ENCODE data around the gene REM2.

- TF ChIP-seq, protein P1, sequence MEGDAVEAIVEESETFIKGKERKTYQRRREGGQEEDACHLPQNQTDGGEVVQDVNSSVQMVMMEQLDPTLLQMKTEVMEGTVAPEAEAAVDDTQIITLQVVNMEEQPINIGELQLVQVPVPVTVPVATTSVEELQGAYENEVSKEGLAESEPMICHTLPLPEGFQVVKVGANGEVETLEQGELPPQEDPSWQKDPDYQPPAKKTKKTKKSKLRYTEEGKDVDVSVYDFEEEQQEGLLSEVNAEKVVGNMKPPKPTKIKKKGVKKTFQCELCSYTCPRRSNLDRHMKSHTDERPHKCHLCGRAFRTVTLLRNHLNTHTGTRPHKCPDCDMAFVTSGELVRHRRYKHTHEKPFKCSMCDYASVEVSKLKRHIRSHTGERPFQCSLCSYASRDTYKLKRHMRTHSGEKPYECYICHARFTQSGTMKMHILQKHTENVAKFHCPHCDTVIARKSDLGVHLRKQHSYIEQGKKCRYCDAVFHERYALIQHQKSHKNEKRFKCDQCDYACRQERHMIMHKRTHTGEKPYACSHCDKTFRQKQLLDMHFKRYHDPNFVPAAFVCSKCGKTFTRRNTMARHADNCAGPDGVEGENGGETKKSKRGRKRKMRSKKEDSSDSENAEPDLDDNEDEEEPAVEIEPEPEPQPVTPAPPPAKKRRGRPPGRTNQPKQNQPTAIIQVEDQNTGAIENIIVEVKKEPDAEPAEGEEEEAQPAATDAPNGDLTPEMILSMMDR (IDR thresholded peaks at IDR 0.05) = no peak
- TF ChIP-seq POLR2A (IDR thresholded peaks at IDR 0.05) = no peak
These were observed 9.5 kb downstream of the REM2 start for GRCh38 chr14:22892488-22892887.

Measured in esophagus squamous epithelium (tissue), 4 donors.